HG03159 (cell line): ENCODE results near the gene KDM4C.
A peak's percentile ranks its signal among the peaks of the same experiment; 100 is the strongest.
"Not testable (repeated sequence)": the region's sequence is repeated elsewhere in the genome, so short reads cannot be mapped to it uniquely, and the experiment has no call there.

Source experiments
- ATAC-seq: cut with Tn5 transposase; IDR thresholded peaks from one replicate; pipeline ENCODE4 v1.9.1; 2021; ENCODE audit warnings: mild to moderate bottlenecking, moderate library complexity; ENCODE audit not compliant: unreplicated experiment

KDM4C gene

DNA sequence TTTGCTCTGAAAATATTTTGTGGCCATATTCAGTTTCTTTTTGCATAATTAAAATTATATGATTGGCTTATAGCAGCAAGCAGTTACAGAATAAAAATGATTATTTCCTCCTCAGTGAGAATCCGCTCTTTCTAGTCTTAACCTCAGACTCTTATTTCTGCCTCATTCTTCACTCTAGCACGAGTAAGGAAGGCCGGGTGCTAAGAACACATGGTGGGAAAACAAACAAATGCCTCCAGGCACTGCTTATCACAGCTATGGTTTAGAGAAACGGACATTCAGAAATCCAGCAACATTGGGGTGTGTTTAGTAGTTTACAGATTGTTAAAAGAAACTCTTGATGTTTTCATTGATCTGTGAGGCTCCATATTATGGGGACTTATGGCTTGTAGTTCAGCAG lies 168.7 kb downstream of the KDM4C start:
- no peak for ATAC-seq

- ATAC-seq = no peak
Observed at GRCh38 chr9:6927838-6928237, 170.1 kb downstream of the KDM4C start.

DNA sequence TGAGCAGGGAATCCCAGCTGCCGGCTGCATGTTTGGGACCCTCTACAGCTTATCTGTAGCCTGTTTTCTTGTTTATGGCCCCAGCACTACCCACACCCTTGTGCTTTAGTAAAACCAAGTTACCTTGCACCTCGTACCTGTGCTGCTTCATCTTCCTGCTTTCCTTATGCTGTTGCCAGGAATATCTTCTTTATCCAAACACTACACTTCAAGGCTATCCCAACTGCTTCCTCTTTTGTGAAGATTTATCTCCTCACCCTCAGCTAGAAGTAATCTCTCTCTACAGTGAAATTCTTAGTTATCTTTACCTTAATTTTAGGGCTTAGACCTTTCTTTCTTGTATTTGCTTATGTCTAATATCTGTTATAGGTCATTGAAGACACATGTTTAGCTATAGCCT lies 171.1 kb downstream of the KDM4C start:
- ATAC-seq = no peak

- ATAC-seq = no peak
Observed at GRCh38 chr9:6929441-6930215, 171.9 kb downstream of the KDM4C start.

GRCh38 chr9:6930827-6931226 lies 173.1 kb downstream of the KDM4C start:
- ATAC-seq = no peak

- ATAC-seq = no peak
Observed at GRCh38 chr9:6931913-6932312, 174.1 kb downstream of the KDM4C start.

- ATAC-seq = no peak
Observed at GRCh38 chr9:6936103-6936502, 178.3 kb downstream of the KDM4C start.

DNA sequence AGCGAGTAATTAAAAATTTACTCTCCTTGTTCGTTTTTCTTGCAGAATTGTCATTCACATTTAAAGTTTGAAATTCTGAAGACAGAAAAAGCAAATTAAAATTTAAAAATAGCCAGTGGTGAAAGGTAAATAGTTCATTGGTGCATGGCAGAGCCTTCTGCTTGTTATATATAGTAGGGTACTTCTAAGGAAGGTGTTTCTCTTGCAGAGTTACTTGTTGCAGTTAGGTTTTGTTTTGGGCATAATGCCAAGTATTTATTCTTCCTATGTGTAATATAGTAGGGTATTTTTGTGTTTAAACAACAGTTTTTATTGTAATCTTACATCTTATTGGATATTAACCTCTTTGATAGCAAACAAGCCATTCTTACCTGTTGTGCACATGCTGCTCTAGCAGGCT lies 179.4 kb downstream of the KDM4C start:
- no peak for ATAC-seq

GRCh38 chr9:6938447-6938846 lies 180.7 kb downstream of the KDM4C start:
- no peak for ATAC-seq

GRCh38 chr9:6938873-6939272 lies 181.1 kb downstream of the KDM4C start:
- no peak for ATAC-seq

DNA sequence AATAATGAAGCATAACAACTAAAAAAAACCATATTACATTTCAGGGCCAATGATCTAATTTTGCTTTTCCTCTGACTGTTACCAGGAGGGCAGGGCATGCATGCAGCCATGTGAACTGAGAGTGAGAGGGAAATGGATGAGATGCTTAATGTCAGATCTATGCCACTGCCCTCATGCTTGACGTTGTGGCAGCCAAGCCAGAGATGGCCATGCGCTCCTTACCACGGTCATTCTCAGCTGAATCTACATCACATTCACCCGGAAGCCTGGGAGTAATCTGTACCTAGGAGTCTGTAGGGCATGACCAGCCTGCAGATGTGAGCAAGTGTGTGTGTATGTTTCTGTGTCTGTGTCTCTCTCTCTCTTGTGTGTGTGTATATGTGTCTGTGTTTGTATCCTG lies 183.7 kb downstream of the KDM4C start:
- no peak for ATAC-seq

DNA sequence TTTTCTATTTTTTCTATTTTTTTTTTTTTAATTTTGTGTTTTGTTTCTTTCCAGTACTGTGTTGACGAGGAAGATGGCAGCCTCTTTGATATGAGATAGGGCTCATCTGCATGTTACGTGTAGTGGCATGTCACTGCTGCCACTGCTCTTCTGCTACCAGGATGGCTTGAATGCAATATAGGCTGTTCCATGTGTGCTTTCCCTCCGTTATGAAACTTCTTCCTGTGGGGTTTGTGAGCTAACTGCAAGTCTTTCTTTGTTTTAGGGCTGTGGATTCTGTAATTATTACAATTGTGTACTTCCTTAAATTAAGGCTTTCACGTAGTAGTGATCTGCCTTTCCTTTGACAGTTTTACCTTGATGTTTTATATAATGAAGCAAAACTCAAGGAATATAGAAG lies 184.6 kb downstream of the KDM4C start:
- ATAC-seq = no peak

DNA sequence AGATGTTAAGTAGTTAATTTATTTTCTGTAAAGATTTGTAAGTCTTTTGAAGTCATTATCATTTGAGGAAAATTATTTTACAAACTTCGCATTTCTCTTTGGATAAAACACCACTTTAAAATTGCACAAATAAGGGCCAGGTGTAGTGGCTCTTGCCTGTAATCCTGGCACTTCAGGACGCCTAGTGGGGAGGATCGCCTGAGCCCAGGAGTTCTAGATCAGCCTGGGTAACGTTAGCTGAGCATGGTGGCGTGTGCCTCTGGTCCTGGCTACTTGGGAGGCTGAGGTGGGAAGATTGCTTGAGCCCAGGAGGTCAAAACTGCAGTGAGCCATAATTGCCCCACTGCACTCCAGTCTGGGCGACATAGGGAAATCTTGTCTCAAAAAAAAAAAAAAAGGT lies 185.5 kb downstream of the KDM4C start:
- no peak for ATAC-seq

GRCh38 chr9:6944093-6944551 lies 186.3 kb downstream of the KDM4C start:
- ATAC-seq = no peak

- ATAC-seq = no peak
Observed at GRCh38 chr9:6944896-6945295, 187.1 kb downstream of the KDM4C start.

DNA sequence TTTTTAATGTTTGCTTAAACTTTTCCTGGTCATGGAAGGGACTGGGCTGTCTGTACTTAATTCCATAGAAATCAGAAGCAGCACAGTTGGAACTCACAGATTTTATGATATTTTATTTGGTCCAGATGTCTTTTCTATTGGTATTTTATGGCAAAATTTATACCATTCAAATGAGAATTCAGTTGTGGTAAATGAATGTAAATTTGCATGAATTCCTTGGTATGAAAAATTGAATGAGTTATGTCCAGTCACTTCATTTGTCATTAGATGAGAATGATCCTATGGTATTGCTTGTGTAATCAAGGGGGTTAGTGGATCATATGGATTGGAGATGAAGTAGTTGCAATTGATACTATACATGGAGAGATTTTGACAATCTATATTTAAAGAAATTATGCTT lies 188.0 kb downstream of the KDM4C start:
- ATAC-seq = no peak

- no peak for ATAC-seq
Observed at GRCh38 chr9:6946583-6947166, 188.9 kb downstream of the KDM4C start.

DNA sequence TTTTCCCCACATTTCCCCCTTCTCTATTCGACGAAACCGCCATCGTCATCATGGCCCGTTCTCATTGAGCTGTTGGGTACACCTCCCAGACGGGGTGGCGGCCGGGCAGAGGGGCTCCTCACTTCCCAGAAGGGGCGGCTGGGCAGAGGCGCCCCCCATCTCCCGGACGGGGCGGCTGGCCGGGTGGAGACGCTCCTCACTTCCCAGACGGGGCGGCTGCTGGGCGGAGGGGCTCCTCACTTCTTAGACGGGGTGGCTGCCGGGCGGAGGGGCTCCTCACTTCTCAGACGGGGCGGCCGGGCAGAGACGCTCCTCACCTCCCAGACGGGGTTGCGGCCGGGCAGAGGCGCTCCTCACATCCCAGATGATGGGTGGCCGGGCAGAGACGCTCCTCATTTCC lies 191.1 kb downstream of the KDM4C start:
- ATAC-seq = not testable (repeated sequence)

DNA sequence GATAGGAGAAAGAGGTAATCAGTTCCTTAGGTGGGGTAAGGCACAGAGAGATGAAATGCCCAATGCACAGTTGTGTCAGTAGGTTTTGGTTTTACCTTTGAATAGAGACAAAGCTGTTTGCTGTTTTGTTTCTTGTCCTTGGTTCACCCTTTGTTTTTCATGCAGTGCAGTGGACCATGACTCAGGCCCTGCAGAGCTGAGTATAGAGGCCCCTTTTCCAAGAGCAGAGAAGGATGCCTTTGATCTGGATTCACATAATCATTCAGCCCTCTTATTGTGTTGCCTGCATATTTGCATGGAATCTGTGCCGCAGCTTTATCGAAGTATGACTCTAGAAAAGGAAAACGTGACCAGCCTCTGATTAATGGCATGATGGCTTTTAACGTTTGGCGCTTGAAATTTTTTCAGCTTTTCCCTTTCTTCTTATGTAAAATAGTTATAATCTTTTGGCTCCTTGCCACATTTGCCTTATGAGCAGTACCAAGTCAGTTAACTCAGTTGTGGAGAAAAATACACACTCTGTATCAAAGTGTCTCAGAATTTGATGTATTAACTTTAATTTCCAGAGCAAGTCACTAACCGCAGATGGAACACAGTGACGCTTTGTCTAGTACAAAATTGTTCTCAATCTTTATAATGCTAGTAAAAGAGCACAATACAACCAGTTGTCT lies 197.6 kb downstream of the KDM4C start:
- ATAC-seq = peak; percentile 78

- no peak for ATAC-seq
Observed at GRCh38 chr9:6956879-6957278, 199.1 kb downstream of the KDM4C start.

DNA sequence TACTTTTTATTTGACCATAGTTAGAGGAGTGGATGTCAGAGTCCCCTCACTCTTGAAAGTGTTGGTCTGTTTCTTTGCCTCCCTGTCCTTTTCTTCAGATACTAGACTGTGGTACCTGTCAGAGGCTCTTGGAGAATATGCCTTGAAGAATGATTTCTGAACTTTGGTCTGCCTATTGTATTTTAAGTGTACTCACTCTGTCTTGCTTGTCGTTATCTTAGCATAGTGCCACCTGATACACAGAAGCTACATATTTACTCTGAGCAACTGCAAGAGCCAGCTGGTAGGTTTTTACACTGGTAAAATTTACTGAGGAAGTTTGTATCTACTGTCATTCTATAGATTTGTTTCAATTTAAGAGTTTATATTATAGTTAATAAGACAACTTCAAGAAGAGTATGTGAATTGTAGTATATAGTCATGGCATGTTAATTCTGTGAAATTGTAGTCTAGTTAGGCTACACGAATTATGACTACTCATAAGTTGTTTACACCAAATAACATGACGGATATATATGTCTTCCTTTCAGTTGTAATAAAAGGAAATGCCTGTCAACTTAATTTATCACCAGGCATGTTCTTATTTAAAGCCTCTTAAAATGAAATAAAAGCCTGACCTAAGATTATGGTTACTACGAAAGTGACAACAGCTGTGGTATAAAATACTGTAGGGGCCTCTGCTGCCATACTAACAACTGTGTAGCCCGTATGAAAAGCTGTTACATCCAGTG lies 201.7 kb downstream of the KDM4C start:
- ATAC-seq = no peak
